22Rv1 (cell line): ENCODE data around the gene SLMAP.
A peak's percentile ranks its signal among the peaks of the same experiment; 100 is the strongest.

Experiments
- H3K27ac ChIP-seq: fragments of 450-650 bp; 2 replicates; pipeline ENCODE4 v1.5.1; 2017
- CTCF ChIP-seq: fragments of 450-650 bp; IDR thresholded peaks from 2 replicates; pipeline ENCODE4 v1.5.1; 2017; ENCODE audit warnings: mild to moderate bottlenecking
- ZFX ChIP-seq: fragments of 450-650 bp; IDR thresholded peaks from 2 replicates; pipeline ENCODE4 v1.6.1; 2017; ENCODE audit warnings: antibody characterized with exemption, borderline replicate concordance

Gene SLMAP

DNA sequence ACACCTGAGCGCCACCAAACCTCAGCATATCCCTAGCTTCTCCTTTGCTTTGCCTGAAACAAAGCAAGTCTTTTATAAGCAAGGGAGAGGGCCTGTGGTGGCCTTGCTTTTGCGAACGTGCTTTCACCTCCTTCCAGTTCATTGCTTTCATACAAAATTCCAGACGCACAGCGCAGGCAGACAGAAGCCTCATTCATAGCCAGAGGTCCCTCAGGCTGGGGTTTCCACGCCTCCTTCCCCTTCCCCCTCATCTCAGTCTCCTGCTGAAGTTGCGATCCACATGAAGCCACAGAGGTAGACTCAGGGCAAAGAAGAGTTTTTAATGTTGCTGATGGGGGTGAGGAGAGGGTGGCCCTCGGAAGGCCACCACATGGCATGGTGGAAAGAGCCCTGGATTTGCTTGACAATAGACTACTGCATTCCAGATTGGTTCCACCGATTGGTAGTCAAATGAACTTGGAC is 192.7 kb downstream of the SLMAP start:
- no peak overlapping the region for H3K27ac ChIP-seq
- TF ChIP-seq CTCF (no peak), ZFX (no peak)

GRCh38 chr3:57949344-57949743 is 193.2 kb downstream of the SLMAP start:
- TF ChIP-seq ZFX (no peak), CTCF (no peak)
- H3K27ac ChIP-seq, result no peak overlapping the region

DNA sequence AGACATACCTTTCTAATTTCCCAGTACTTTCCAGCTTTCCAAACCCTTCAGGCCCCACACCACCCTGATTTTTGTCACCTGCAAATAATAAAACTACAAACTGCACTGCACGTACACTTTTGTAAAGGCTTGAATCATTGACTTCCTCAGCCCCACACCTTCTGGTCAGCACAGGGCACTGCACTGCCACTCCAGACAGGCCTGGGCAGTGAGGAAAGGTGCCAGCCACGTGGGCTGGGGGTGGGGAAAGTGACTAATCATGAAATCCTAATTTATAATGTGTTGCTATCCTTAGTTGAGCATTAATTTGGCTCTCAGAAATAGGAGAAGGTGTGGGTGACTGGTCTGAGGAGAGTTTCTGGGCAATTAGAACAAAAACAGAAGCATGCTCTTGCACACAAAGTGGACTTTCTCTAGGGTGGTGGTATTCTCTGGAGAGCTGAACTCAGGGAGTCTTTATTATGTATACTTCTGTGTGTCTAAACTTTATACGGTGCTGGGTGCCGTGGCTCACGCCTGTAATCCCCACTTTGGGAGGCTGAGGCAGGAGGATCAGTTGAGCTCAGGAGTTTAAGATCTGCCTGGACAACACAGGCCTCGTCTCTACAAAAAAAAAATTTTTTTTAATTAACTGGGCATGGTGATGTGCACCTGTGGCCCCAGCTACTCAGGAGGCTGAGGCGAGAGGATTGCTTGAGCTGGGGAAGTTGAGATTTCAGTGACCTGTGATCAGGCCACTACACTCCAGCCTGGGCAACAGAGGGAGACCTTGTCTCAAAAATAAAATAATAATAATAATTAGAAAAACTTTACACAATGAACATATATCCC is 193.9 kb downstream of the SLMAP start:
- H3K27ac ChIP-seq, result no peak overlapping the region

GRCh38 chr3:57951066-57951882 is 195.2 kb downstream of the SLMAP start:
- TF ChIP-seq CTCF (no peak), ZFX (no peak)
- H3K27ac ChIP-seq, result peak overlapping the region; percentile 51

More for the DNA sequence above, 193.9 kb downstream of the SLMAP start:
- TF ChIP-seq ZFX, result no peak
- peak; percentile 20; the same call in 1 of the 2 replicates for TF ChIP-seq CTCF

GRCh38 chr3:57952208-57952631 is 196.1 kb downstream of the SLMAP start:
- TF ChIP-seq CTCF, result no peak
- TF ChIP-seq ZFX, result no peak
- H3K27ac ChIP-seq, result peak overlapping the region; percentile 51

DNA sequence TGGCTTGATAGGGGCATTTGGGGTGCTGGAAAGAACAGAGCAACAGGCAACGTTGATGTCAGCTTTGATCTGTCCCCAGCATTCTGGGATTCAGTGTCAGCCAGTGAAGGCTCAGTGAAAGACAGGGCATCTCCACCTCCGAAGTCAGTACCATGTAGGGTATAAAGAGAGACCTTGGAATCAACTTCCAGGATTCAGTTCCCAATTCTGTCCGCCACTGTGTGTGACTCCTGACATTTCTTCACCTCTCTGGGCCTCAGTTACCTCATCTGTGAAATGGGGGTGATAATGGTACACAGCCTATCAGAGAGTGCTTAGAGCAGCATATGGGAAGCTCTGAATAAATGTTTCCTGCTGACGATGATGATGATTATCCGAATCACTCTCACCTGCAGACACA is 196.5 kb downstream of the SLMAP start:
- peak overlapping the region; percentile 51 for H3K27ac ChIP-seq
- TF ChIP-seq CTCF (no peak), ZFX (no peak)

DNA sequence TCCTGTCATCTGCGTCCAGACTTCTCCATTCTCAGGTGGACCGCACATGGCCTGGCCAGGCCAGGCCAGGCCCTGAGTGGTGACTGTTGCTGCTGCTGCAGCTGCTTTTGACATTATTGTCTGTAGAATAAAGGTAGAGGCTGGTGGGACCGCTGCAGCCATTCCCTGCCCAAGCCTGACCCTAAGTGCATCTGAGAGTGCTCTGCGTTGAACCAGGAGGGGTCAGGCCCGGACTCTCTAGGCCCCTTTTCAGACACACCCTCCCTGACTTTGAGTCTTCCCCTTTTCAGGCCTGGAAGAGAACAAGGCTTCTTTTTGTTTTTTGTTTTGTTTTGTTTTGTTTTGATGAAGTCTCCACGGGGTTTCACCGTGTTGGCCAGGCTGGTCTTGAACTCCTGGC is 197.5 kb downstream of the SLMAP start:
- TF ChIP-seq CTCF, result no peak
- TF ChIP-seq ZFX, result no peak
- H3K27ac ChIP-seq, result no peak overlapping the region
